ENCODE measurements around the gene EMC10.

- TF ChIP-seq CTCF (conservative IDR thresholded peaks at IDR 0.05; ENCODE audit: low read depth, low read length): no peak
- TF ChIP-seq POLR2A (IDR thresholded peaks at IDR 0.05; ENCODE audit: low read depth, low read length): no peak
Observed at GRCh38 chr19:50501568-50502475, 25.5 kb downstream of the EMC10 start.

Measured in IMR-90 (cell line).